ENCODE results near the gene ITK. TPM values are rescaled to one million over a fixed set of nuclear protein-coding genes. Genes with fewer than 3 reads are reported as not detected.

Gene ITK
- total and polyA plus RNA-seq, 2 donors (not counting 3 experiments of a cell fraction or from before 2014, with no cell fraction given), result not detected

DNA sequence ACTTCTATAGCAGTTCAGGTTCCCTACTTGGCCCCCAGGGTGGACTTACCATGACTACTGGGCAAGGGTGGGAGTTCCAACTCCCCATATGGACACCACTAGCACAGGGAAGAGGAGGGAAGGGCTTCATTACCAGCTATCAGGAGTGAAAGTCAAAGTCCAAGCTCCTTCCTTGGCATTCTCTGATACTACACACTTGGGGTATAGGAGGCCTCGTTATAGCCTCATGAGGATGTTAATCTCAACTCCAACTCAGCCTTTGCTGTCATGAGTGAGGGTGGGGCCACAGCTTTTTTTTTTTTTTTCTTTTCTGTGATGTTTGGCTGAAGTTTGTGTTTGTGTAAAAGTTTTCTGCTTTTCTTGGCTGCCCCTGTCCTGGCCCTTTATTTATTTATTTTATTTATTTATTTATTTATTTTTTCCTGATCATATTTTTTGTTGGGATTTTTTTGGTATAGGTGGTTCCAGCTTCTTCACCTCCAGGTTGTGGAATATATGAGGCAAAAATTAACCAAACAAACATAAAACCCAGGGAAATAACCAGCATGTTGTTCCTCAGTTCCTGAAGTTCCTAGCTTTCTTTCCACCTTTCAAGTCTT lies 23.2 kb upstream of the ITK start:
- Histone ChIP-seq H3K4me3 (replicated peaks in 1 of 3; ENCODE audit: insufficient read depth in 1 of 3, low read depth in 1 of 3, low read length in 3 of 3) (no peak overlapping the region), H3K9me1 (replicated peaks; ENCODE audit: control insufficient read depth, extremely low read depth, insufficient read depth, low read length) (no peaks in the 10 kb centered on the region), H3K4me1 (ENCODE audit: control insufficient read depth, extremely low read depth, insufficient read depth, low read length) (no peaks in the 10 kb centered on the region), H3K4me2 (ENCODE audit: insufficient read depth, low read length) (no peak overlapping the region), H2AFZ (ENCODE audit: low read depth, low read length) (no peak overlapping the region), H3K9ac (replicated peaks; ENCODE audit: extremely low read depth, insufficient read depth, low read length) (no peak overlapping the region), H4K20me1 (replicated peaks; ENCODE audit: control insufficient read depth, extremely low read depth, insufficient read depth, low read length) (no peaks in the 10 kb centered on the region), H3K27ac (ENCODE audit: insufficient read depth, low read depth, low read length) (no peak overlapping the region), H3K9me3 (replicated peaks; ENCODE audit: control insufficient read depth, insufficient read depth, low read length) (no peaks in the 10 kb centered on the region), H3K79me2 (ENCODE audit: control insufficient read depth, insufficient read depth, low read length) (no peaks in the 10 kb centered on the region), H3K36me3 (ENCODE audit: control insufficient read depth in 2 of 2, extremely low read depth in 1 of 2, insufficient read depth in 2 of 2, low read length in 2 of 2) (no peaks in the 10 kb centered on the region), H3K27me3 (ENCODE audit: control insufficient read depth in 2 of 2, insufficient read depth in 2 of 2, low read length in 2 of 2) (no peaks in the 10 kb centered on the region)
- intact Hi-C loops (cut with micrococcal nuclease) (no loop called here), dilution Hi-C loops (cut with MboI; ENCODE audit: extremely low pct_ligation_motif_present, low sequenced_read_pairs) (no loop called here)
- BruUV-seq (replicated peaks), result no TSS peak
- FAIRE-seq (no peak), DNase-seq (ENCODE audit: low read depth, low spot score) (no peak)
- TF ChIP-seq FOS (IDR thresholded peaks at IDR 0.05; ENCODE audit: borderline replicate concordance, insufficient read depth, low read length), result no peak
- TF ChIP-seq JUN (IDR thresholded peaks at IDR 0.05; ENCODE audit: borderline replicate concordance, insufficient read depth, insufficient read length, low read depth), result no peak
- TF ChIP-seq POLR2AphosphoS5 (IDR thresholded peaks at IDR 0.05; ENCODE audit: insufficient read depth, low read depth, low read length), result no peak
- no peak for TF ChIP-seq MYC (IDR thresholded peaks at IDR 0.05; ENCODE audit: low read depth, low read length)
- TF ChIP-seq, protein P1, sequence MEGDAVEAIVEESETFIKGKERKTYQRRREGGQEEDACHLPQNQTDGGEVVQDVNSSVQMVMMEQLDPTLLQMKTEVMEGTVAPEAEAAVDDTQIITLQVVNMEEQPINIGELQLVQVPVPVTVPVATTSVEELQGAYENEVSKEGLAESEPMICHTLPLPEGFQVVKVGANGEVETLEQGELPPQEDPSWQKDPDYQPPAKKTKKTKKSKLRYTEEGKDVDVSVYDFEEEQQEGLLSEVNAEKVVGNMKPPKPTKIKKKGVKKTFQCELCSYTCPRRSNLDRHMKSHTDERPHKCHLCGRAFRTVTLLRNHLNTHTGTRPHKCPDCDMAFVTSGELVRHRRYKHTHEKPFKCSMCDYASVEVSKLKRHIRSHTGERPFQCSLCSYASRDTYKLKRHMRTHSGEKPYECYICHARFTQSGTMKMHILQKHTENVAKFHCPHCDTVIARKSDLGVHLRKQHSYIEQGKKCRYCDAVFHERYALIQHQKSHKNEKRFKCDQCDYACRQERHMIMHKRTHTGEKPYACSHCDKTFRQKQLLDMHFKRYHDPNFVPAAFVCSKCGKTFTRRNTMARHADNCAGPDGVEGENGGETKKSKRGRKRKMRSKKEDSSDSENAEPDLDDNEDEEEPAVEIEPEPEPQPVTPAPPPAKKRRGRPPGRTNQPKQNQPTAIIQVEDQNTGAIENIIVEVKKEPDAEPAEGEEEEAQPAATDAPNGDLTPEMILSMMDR (IDR thresholded peaks at IDR 0.05; ENCODE audit: extremely low read depth in 1 of 2, insufficient read depth in 1 of 2, low read depth in 1 of 2, low read length in 2 of 2), result no peak
- TF ChIP-seq, protein P2, sequence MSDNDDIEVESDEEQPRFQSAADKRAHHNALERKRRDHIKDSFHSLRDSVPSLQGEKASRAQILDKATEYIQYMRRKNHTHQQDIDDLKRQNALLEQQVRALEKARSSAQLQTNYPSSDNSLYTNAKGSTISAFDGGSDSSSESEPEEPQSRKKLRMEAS (IDR thresholded peaks at IDR 0.05; ENCODE audit: insufficient read depth, insufficient read length), result no peak
- TF ChIP-seq GATA2 (IDR thresholded peaks at IDR 0.05; ENCODE audit: insufficient read depth, insufficient read length, low read depth, low read length), result no peak
- no peak for TF ChIP-seq EZH2 (IDR thresholded peaks at IDR 0.05; ENCODE audit: borderline replicate concordance, low read depth, low read length, severe bottlenecking)
- no peak for TF ChIP-seq POLR2A (IDR thresholded peaks at IDR 0.05; ENCODE audit: low read depth, low read length)
- CTCF ChIA-PET, result interaction anchor here (1.5 kb wide), 1 partner anchor 9 kb away, joined by 11 read pairs; no protein-coding TSS in a partner anchor
- POLR2A ChIA-PET, result no interaction called here

Data from endothelial cell of umbilical vein (primary cell).